ENCODE data around the gene ZNF558.

Gene ZNF558

DNA sequence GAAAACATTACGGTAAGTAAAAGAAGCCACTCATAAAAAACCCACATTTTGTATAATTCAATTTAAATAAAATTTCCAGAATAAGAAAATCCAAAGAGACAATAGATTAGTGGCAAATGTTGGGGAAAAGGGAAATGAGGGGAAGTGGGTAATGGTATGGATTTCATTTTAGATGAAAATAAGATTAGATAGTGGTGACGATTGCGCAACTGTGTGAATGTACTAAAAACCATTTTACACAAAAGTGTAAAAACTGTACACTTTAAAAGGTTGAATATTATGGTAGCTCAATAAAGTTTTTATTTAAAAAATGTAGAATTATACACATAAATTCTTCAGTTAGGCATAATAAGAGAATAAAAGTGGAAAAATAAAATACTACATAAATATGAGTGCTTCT lies 3.8 kb upstream of the ZNF558 start:
- Histone ChIP-seq H3K27ac (ENCODE audit: low read depth, low read length, severe bottlenecking) (no peak overlapping the region), H3K4me1 (ENCODE audit: control insufficient read depth, insufficient read depth, low read length, poor library complexity, severe bottlenecking) (no peaks in the 10 kb centered on the region), H3K36me3 (ENCODE audit: control insufficient read depth, insufficient read depth, low read length) (no peaks in the 10 kb centered on the region), H3K9me3 (ENCODE audit: control insufficient read depth, low read length) (peaks cover 37% of the 10 kb centered on the region), H3K4me3 (ENCODE audit: extremely low read depth, insufficient read depth, low read length, poor library complexity, severe bottlenecking) (no peak overlapping the region)
- WGBS, 2 experiments (ENCODE audit: insufficient coverage in 2 of 2): no CpG with 5 or more reads among the region's 3 CpGs

DNA sequence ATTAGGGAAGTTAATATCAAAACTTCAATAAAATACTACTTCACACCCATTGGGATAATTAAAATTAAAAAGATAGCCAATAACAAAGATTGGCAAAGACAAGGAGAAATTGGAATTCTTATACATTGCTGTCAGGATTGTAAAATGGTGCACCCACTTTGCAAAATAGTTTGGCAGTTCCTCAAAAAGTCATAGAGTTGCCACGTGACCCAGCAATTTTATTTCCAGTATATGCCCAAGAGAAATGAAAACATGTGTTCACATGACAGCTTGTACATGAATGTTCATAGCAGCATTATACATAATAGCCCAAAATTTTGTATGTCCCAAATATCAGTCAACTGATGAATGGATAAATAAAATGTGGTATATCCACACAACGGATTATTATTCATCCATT lies 3.3 kb upstream of the ZNF558 start:
- no peak overlapping the region for H3K27ac ChIP-seq (ENCODE audit: low read depth, low read length, severe bottlenecking)
- no peaks in the 10 kb centered on the region for H3K36me3 ChIP-seq (ENCODE audit: control insufficient read depth, insufficient read depth, low read length)
- H3K9me3 ChIP-seq (ENCODE audit: control insufficient read depth, low read length): peaks cover 37% of the 10 kb centered on the region
- 67 to 100% methylated on average over 1 of the region's 2 CpGs for WGBS, 2 experiments (ENCODE audit: insufficient coverage in 2 of 2)
- no peak overlapping the region for H3K4me3 ChIP-seq (ENCODE audit: extremely low read depth, insufficient read depth, low read length, poor library complexity, severe bottlenecking)
- H3K4me1 ChIP-seq (ENCODE audit: control insufficient read depth, insufficient read depth, low read length, poor library complexity, severe bottlenecking): no peaks in the 10 kb centered on the region

DNA sequence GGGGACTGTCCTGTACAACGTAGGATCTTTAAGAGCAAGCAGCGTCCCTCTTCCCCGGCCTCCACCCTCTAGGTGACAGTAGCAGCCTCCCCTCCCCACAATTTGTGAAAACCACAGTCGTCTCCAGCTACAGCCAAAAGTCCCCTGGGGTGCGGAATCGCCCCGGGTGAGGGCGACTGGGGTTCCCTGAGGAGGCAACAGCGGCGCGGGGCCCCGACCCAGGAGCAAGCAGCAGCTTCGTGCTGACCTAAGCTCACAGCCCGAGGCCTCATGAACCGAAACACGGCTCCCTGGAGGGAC lies 322 bp downstream of the ZNF558 start:
- H3K36me3 ChIP-seq (ENCODE audit: control insufficient read depth, insufficient read depth, low read length): no peaks in the 10 kb centered on the region
- H3K9me3 ChIP-seq (ENCODE audit: control insufficient read depth, low read length): peaks cover 23% of the 10 kb centered on the region
- H3K4me3 ChIP-seq (ENCODE audit: extremely low read depth, insufficient read depth, low read length, poor library complexity, severe bottlenecking): peak overlapping the region; percentile 52
- peak overlapping the region; percentile 73 for H3K27ac ChIP-seq (ENCODE audit: low read depth, low read length, severe bottlenecking)
- H3K4me1 ChIP-seq (ENCODE audit: control insufficient read depth, insufficient read depth, low read length, poor library complexity, severe bottlenecking): no peaks in the 10 kb centered on the region
- 50 to 73% methylated on average over 2 to 16 of the region's 16 CpGs for WGBS, 2 experiments (ENCODE audit: insufficient coverage in 2 of 2)

DNA sequence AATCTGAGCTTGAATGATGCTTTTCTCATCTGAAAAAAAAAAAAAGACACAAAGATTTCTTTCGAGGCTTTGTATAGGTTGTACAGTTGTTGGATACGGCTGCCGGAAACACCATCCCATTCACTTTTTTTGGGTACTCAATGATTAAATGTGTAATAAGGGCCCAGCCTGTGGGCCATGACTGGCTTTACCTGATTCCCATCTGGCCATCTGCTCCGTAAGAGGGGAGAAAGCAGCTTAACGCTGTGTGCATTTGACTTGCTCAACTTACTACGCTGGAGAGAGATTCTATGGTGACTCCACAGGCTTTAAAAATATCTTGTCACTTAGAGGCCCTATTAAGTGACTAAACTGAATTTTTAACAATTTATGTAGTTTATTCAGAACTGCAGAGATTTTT lies 731 bp downstream of the ZNF558 start:
- 69 to 86% methylated on average over 2 to 4 of the region's 6 CpGs for WGBS, 2 experiments (ENCODE audit: insufficient coverage in 2 of 2)
- no peaks in the 10 kb centered on the region for H3K4me1 ChIP-seq (ENCODE audit: control insufficient read depth, insufficient read depth, low read length, poor library complexity, severe bottlenecking)
- peaks cover 23% of the 10 kb centered on the region for H3K9me3 ChIP-seq (ENCODE audit: control insufficient read depth, low read length)
- no peaks in the 10 kb centered on the region for H3K36me3 ChIP-seq (ENCODE audit: control insufficient read depth, insufficient read depth, low read length)
- H3K27ac ChIP-seq (ENCODE audit: low read depth, low read length, severe bottlenecking): no peak overlapping the region
- peak overlapping the region; percentile 52 for H3K4me3 ChIP-seq (ENCODE audit: extremely low read depth, insufficient read depth, low read length, poor library complexity, severe bottlenecking)

DNA sequence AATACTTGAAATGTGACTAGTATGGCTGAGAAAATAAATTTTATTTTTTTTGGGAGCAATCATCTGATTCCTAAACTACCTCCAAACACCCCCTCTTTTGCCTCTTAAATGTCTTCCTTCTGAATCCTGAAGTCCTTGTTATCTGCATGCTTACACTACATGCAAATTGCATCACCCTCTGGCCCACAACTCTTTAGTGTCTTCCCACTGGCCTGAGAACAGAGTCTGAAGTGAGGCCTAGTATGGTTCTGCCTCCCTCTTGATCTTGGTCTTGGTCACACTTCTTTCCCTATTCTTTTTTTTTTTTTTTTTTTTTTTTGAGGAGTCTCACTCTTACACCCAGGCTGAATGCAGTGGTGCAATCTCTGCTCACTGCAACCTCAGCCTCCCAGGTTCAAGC lies 4.8 kb downstream of the ZNF558 start:
- Histone ChIP-seq H3K9me3 (ENCODE audit: control insufficient read depth, low read length) (peaks cover 18% of the 10 kb centered on the region), H3K4me3 (ENCODE audit: extremely low read depth, insufficient read depth, low read length, poor library complexity, severe bottlenecking) (no peak overlapping the region), H3K36me3 (ENCODE audit: control insufficient read depth, insufficient read depth, low read length) (peaks cover 2% of the 10 kb centered on the region), H3K27ac (ENCODE audit: low read depth, low read length, severe bottlenecking) (no peak overlapping the region), H3K4me1 (ENCODE audit: control insufficient read depth, insufficient read depth, low read length, poor library complexity, severe bottlenecking) (no peaks in the 10 kb centered on the region)

DNA sequence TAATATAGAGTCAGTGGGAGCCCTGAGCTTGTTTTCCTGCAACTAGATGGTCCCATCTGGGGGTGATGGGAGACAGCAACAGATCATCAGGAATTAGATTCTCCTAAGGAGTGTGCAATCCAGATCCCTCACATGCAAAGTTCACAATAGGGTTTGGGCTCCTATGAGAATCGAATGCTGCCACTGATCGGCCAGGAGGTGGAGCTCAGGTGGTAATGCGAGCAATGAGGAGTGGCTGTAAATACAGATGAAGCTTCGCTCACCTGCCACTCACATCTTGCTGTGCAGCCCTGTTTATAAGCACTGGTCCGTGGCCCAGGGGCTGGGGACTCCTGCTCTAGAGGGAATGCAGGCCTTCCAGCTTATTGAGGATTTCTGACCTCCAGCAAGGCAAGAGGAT lies 5.7 kb downstream of the ZNF558 start:
- no peak overlapping the region for H3K27ac ChIP-seq (ENCODE audit: low read depth, low read length, severe bottlenecking)
- H3K4me1 ChIP-seq (ENCODE audit: control insufficient read depth, insufficient read depth, low read length, poor library complexity, severe bottlenecking): no peaks in the 10 kb centered on the region
- no peak overlapping the region for H3K4me3 ChIP-seq (ENCODE audit: extremely low read depth, insufficient read depth, low read length, poor library complexity, severe bottlenecking)
- WGBS, 2 experiments (ENCODE audit: insufficient coverage in 2 of 2): 69 to 76% methylated on average over 4 of the region's 5 CpGs
- peaks cover 3% of the 10 kb centered on the region for H3K36me3 ChIP-seq (ENCODE audit: control insufficient read depth, insufficient read depth, low read length)
- H3K9me3 ChIP-seq (ENCODE audit: control insufficient read depth, low read length): peaks cover 18% of the 10 kb centered on the region

DNA sequence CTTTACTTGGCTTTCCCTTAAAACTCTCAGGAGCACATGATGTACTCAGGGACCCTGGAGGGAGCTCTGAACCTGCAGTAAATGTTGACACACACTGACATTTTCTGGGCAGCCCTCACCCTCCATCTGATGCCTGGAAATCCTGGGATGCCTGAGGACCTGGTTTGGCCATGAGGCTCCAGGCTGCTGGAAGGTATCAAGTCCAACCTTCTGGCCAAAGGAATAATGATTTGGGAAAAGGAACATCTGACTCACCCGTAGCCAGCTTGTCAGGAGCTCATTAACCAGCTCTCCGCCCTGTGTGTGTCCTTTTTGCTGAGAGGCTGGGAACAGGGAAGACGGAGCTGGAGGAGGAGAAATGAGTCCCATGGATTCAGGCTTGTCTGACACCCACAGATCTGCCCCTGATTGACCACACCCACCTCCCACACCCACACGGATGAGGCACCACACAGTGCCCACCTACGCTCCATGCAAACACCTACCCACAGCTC lies 10.3 kb downstream of the ZNF558 start:
- no peak overlapping the region for H3K4me3 ChIP-seq (ENCODE audit: extremely low read depth, insufficient read depth, low read length, poor library complexity, severe bottlenecking)
- H3K4me1 ChIP-seq (ENCODE audit: control insufficient read depth, insufficient read depth, low read length, poor library complexity, severe bottlenecking): no peaks in the 10 kb centered on the region
- WGBS, 2 experiments (ENCODE audit: insufficient coverage in 2 of 2): 63 to 79% methylated on average over 1 to 2 of the region's 5 CpGs
- peaks cover 23% of the 10 kb centered on the region for H3K36me3 ChIP-seq (ENCODE audit: control insufficient read depth, insufficient read depth, low read length)
- H3K9me3 ChIP-seq (ENCODE audit: control insufficient read depth, low read length): peaks cover 14% of the 10 kb centered on the region
- no peak overlapping the region for H3K27ac ChIP-seq (ENCODE audit: low read depth, low read length, severe bottlenecking)

DNA sequence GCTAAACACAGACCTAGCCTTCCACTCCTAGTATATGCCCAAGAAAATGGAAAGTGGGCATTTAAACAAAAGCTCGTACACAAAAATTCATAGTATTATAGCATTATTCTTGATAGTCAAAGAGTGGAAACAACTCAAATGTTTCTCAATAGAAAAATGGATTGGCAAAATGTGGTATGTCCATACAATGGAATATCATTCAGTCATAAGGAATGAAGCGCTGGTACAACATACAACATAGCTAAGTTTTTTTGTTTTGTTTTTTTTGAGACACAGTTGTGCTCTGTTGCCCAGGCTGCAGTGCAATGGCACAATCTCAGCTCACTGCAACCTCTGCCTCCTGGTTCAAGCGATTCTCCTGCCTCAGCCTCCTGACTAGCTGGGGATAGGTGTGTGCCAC lies 11.9 kb downstream of the ZNF558 start:
- peaks cover 22% of the 10 kb centered on the region for H3K9me3 ChIP-seq (ENCODE audit: control insufficient read depth, low read length)
- peaks cover 23% of the 10 kb centered on the region for H3K36me3 ChIP-seq (ENCODE audit: control insufficient read depth, insufficient read depth, low read length)

DNA sequence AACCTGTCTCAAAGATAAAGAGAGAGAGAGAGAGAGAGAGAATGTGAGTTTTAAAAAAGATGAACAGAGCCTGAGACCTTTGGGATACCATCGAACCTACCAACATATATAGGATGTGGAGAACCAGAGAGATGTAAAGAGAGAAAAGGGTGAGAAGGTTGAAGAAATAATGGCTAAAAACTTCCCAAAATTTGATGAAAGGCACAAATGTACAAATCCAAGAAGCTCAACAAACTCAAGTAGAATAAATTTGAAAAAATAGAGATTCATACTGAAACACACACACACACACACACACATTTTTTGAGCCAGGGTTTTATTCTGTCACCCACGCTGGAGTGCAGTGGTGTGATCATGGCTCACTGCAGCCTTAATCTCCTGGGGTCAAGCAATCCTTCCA lies 16.3 kb downstream of the ZNF558 start:
- no peak overlapping the region for H3K4me3 ChIP-seq (ENCODE audit: extremely low read depth, insufficient read depth, low read length, poor library complexity, severe bottlenecking)
- peaks cover 51% of the 10 kb centered on the region for H3K36me3 ChIP-seq (ENCODE audit: control insufficient read depth, insufficient read depth, low read length)
- H3K4me1 ChIP-seq (ENCODE audit: control insufficient read depth, insufficient read depth, low read length, poor library complexity, severe bottlenecking): no peaks in the 10 kb centered on the region
- peaks cover 52% of the 10 kb centered on the region for H3K9me3 ChIP-seq (ENCODE audit: control insufficient read depth, low read length)
- WGBS, 2 experiments (ENCODE audit: insufficient coverage in 2 of 2): 40 to 63% methylated on average over 1 of the region's 2 CpGs
- H3K27ac ChIP-seq (ENCODE audit: low read depth, low read length, severe bottlenecking): no peak overlapping the region

More for the DNA sequence above, 11.9 kb downstream of the ZNF558 start:
- 67 to 80% methylated on average over 1 of the region's 3 CpGs for WGBS, 2 experiments (ENCODE audit: insufficient coverage in 2 of 2)
- H3K4me3 ChIP-seq (ENCODE audit: extremely low read depth, insufficient read depth, low read length, poor library complexity, severe bottlenecking): no peak overlapping the region
- no peak overlapping the region for H3K27ac ChIP-seq (ENCODE audit: low read depth, low read length, severe bottlenecking)
- H3K4me1 ChIP-seq (ENCODE audit: control insufficient read depth, insufficient read depth, low read length, poor library complexity, severe bottlenecking): no peaks in the 10 kb centered on the region

DNA sequence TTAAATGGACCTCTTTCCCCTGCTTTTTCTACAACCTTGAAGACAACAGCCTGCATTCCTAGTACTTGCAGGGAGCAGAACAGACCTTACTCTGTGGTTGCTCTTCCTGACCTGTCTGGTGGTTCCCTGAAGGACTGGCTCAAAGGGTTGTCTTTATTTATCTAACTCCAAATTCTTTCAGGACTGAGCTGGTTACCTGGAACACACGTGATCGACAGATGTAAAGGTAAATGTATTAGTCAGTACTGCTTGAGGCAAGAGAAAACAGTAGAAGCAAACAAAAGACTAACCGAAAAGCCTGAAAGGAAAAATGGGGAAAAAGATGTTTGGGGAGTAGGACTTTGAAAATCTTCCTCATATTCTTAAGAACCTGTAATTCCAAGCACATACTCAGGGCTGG lies 17.9 kb downstream of the ZNF558 start:
- Histone ChIP-seq H3K27ac (ENCODE audit: low read depth, low read length, severe bottlenecking) (no peak overlapping the region), H3K9me3 (ENCODE audit: control insufficient read depth, low read length) (peaks cover 66% of the 10 kb centered on the region), H3K4me3 (ENCODE audit: extremely low read depth, insufficient read depth, low read length, poor library complexity, severe bottlenecking) (no peak overlapping the region), H3K4me1 (ENCODE audit: control insufficient read depth, insufficient read depth, low read length, poor library complexity, severe bottlenecking) (no peaks in the 10 kb centered on the region), H3K36me3 (ENCODE audit: control insufficient read depth, insufficient read depth, low read length) (peaks cover 52% of the 10 kb centered on the region)
- WGBS, 2 experiments (ENCODE audit: insufficient coverage in 2 of 2): no CpG with 5 or more reads among the region's 3 CpGs

DNA sequence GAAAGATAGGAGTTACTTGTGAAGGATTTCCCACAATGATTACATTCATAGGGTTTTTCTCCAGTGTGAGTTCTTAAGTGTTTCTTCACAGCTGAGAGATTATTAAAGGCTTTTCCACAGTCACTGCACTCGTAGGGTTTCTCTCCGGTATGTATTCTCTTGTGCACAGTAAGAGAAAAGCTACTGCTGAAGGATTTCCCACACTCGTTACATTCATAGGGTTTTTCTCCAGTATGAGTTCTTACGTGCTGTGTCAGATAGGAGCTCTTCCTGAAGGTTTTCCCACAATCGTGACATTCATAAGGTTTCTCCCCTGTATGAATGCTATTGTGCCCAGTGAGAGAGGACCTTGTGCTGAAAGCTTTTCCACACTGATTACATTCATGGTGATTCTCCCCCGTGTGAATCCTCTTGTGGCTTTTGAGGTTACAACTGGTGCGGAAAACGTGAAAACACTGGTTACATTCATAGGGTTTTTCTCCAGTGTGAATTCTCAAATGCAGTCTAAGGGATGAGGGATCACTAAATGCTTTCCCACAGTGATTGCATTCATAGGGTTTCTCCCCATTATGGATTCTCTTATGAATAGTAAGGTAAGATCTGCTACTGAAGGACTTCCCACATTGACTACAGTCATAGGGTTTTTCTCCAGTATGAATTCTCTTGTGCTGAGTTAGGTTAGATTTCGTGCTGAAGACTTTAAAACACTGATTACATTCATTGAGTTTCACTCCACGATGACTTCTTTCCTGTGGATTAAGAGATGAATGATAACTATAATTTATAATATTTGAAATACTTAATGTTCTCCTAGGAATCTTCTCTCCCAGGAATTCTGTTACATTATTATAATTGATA lies 20.6 kb downstream of the ZNF558 start:
- Histone ChIP-seq H3K9me3 (ENCODE audit: control insufficient read depth, low read length) (peaks cover 86% of the 10 kb centered on the region), H3K36me3 (ENCODE audit: control insufficient read depth, insufficient read depth, low read length) (peaks cover 65% of the 10 kb centered on the region), H3K27ac (ENCODE audit: low read depth, low read length, severe bottlenecking) (no peak overlapping the region), H3K4me3 (ENCODE audit: extremely low read depth, insufficient read depth, low read length, poor library complexity, severe bottlenecking) (no peak overlapping the region), H3K4me1 (ENCODE audit: control insufficient read depth, insufficient read depth, low read length, poor library complexity, severe bottlenecking) (no peaks in the 10 kb centered on the region)
- WGBS, 2 experiments (ENCODE audit: insufficient coverage in 2 of 2): 81 to 96% methylated on average over 6 to 8 of the region's 10 CpGs
